Kasumi-1 (cell line): ENCODE measurements around the gene ZC3H12D.
"Not testable (repeated sequence)": the region's sequence is repeated elsewhere in the genome, so short reads cannot be mapped to it uniquely, and the experiment has no call there.

ENCODE experiments used
- DNase-seq, 2 experiments: peaks; one replicate each; lab custom pipeline; 2025; lab: John Stamatoyannopoulos, UW

Gene ZC3H12D

DNA sequence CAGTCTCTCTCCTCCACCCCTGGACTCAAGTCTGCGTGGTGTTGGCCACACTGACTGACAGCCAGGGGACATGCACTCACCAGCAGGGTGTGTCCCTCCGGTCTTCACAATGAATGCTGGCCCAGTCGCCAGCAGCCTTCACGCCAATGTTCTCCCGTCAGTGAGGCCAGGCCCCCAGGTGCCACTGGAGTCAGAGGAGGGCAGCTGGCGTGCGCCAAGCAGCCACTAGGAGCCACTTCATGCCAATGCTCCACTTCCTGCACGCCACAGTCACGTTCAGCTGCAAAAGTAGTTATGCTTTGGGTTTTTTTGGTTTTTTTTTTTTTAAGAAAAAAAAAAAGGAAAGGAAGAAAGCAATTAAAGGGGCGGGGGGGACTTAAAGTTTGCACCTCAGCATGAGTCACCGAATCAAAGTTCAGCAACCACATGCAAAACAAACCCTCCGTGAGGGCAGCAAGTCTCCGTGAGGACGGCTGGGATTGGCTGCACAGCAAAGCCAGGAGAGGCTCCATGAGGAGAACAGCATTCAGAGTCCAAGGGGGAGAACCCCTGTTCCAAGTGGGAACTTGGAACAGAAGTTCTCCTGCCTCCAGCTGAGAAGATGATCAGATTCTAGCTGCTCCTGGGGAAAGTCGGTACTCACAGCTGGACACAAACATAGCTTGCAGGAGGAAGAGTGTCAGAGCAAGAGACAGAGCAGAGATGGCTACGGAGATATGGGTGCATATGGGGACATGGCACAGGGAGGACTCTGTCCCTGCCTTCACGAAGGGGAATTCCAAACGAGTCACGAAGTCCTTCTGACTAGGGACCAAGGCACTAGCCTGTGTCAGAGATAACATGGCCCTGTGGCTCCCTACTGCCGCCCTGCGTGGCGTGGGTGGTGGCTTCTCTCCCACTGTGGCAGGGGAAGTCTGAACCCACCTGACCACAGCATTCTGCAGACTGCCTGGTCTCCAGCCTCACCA is at the start of gene ZC3H12D:
Gene ZC3H12D (minus strand): TSS at position 282 of the 968 bp plus-strand sequence. CDS start 10,471 bp downstream, outside the sequence.
- no peak for DNase-seq

DNA sequence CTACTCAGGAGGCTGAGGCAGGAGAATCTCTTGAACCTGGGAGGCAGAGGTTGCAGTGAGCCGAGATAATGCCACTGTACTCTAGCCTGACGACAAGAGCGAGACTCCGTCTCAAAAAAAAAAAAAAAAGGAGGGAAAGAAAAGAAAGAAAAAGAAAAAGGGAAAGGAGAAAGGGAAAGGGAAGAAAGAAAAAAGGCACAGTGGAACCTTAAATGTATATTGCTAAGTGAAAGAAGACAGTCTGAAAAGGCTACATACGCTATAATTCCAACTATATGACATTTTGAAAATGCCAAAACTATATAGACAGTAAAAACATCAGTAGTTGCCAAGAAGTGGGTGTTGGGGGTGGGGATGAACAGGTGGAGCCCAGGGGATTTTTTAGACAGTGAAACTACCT is 44.8 kb upstream of the ZC3H12D start:
- DNase-seq = no peak

DNA sequence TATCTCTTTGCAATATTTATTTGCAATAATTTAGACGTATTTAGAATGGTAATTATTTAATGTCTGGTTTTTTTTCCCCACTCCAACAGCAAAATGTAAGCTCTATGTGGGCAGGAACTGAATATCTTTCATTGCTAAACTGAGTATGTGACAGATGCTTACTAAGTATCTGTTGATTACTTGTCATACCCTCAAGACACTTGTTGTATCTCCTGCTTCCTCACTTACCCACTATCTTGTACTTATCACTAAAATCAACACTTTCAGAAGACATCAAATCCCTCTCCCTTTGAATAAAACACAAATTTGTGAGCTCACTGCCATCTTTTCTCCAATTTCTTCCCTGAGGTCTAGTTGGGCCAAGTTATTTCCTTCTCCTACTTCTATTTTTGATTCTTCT is 30.7 kb upstream of the ZC3H12D start:
- DNase-seq = no peak

DNA sequence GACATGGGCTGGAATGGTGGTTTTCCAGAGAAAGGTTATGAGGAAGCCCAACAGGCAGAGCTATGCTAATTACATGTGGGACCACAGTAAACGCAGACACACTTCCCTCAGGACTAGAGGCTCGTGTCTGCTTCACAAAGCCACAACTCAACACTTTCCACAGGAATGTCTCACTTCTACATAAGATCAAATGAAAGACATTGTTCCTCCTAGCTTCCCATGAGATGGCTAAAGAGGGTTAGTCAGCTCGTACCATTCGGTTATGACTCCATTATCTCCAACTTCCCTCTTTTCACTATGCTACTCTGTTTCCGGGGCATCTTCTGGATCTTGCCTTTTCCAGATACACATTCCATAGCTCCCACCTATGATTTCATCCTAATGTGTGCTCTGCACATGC is 29.1 kb upstream of the ZC3H12D start:
- peak in 1 of 2 experiments; percentile 9 for DNase-seq

DNA sequence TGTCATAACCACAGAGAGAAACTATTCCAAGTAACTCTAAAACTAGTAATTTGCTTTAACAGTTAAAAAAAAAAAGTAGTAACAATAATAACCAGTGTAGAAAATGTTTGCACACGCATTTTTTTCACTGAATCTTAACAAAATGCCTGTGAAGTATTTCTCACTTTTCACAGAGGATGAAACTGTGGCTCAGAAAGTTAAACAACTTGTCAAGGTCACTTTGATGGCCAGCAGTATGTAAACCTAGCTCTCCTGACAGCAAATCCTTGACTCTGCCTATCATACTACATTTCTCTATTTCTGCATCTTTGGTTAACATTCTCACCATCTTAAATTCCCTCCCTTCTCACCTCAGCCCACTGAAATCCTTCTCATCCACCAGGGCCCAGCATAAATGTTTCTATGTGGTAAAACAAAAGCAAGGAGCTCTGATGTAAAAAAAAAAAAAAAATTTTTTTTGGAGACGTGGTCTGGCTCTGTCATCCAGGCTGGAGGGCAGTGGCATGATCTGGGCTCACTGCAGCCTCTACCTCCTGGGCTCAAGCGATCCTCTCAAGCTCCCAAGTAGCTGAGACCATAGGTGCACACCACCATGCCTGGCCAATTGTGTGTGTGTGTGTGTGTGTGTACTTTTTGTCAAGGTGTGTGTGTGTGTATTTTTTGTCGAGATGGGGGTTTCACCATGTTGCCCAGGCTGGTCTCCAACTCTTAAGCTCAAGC is 26.1 kb upstream of the ZC3H12D start:
- DNase-seq = no peak

DNA sequence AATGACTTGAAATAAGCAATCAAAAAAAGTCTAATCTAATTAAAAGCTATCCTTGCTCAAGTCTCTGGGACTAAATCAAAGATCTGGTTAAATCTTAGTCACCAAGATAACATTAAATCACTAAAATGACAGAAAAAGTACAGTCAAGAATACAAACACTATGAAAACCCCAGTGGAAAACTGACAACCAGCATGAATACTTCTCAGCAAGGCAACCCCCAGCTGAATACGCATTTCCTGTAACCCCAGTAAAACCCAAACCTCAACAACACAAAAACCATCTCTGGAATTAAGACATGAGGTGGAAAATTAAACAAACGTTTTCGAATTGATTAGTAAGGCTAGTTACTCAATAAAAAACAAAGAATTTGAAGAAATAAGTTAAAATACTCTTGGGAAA is 23.7 kb upstream of the ZC3H12D start:
- no peak for DNase-seq

DNA sequence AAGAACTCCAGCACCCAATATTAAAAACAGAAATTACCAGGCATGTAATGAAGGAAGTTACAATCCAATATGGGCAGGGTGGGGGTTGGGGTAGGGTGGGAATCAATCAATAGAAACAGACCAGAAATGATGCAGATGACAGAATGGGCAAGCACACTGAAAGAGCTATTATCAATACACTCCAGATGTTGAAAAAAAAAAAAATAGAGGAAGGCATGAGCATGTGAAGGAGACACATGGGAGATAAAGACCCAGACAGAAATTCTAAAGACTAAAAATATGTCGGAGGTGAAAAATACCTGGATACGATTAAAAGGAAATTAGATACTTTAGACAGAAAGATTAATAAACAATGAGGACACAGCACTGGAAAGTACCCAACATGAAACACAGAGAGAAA is 19.1 kb upstream of the ZC3H12D start:
- no peak for DNase-seq

DNA sequence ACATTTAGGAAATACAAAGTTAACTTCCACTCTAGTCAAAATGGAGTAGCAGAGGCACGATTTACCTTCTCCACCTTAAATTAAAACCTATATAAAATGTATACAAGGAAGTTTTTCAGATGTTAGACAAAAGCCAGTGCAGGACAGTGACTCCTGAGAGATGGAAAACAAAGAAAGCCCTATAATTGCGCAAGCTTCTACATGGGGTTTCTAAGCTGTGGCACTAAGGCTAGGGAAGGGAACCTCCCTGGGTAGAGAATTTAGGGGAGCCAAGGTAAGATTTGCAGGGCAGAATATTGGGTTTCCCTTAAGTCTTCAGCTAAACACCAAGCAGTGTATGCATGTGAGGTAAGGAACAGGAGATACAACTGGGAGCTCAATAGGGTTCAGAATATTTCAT is 18.5 kb upstream of the ZC3H12D start:
- DNase-seq = no peak

DNA sequence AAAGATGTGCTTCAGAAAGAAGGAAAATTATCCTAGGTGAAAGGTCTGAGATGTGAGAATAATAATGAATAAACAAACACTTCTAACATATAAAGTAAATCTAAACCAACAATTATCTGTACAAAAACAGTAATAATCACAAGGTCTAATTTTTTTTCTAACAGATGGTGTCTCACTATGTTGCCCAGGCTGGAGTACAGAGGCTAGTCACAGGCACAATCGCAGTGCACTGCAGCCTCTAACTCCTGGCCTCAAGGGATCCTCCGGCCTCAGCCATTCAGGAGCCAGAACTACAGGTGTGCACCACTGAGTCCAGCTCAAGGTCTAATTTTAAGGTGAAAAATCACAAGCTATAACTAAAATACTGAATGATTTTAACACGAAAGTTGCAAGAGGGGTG is 17.0 kb upstream of the ZC3H12D start:
- DNase-seq = no peak

DNA sequence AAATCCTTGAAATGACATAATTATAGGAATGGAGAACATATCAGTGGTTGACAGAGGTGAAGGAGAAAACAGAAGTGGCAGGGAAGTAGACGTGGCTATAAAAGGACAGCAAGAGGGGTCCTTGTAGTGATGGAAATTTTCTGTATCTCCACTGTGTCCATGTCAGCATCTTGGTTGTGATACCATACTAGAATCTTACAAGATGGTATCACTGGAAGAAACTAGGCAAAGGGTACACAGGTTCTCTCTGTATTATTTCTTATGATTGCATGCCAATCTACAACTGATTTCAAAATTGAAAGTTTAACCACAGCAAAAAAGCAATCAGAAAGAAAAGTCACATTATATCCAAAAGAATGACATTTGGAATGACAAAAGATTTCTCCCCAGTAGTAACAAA is 16.4 kb upstream of the ZC3H12D start:
- no peak for DNase-seq

DNA sequence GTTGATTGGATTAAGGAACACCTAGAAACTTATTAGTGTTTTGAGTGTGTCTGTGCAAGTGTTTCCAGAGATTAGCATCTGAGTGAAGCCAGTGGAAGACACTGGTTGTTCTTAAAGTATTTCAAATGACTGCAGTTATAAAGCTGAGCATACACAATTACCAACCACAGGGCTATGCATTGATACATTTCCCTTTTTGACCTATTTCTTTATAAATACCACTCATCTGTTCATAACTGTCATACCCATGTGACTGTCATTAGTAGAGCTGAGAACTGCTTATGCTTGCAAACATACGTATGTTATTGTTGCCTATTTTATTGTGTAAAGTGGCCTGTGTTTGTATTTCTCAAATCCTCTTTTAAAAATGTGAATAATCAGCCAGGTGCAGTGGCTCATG is 15.3 kb upstream of the ZC3H12D start:
- DNase-seq = no peak

DNA sequence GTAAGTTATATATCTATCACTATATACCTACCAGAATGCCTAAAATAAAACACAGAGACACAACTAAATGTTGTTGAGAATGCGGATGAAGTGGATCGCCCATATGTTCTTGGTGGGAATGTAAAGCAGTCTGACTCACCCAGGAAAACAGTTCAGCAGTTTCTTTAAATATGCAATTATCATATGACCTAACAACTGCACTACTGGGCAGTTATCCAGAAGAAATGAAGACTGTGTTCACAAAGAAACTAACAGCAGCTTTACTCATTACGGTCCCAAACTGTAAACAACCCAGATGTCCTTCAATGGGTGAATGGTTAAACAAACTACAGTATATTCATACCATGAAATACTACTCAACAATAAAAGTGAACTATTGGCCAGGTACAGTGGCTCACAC is 14.3 kb upstream of the ZC3H12D start:
- DNase-seq = no peak

DNA sequence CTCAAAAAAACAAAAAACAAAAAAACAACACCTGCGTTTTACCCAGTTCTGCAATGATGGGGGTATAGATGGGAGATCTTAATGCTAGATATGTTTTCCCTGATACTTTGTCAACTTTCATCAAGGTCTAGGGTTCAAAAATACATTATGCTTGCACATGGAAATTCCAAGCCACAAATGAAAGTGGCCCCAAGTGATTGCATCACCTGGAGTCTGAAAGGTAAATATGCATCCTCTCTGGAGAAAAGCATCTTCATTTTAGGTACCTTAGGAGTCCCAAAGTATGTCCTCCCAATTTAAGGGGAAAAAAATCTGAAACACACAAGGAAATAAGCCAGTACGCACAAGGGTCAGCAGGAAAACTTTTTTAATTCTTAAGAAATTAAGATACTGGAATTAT is 12.6 kb upstream of the ZC3H12D start:
- DNase-seq = no peak

DNA sequence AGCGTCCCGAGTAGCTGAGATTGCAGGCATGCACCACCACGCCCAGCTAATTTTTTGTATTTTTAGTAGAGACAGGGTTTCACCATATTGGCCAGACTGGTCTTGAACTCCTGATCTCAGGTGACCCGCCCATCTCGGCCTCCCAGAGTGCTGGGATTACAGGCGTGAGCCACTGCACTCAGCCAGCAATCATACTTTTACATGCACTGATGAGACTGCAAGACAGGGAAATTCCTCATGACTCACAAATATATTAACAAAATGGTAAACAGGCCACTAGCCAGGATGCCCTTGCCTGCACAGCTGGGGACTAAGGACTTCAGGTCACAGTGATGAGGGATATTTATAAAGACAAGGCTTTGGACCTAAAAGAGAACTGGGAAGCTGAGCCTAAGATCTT is 11.8 kb upstream of the ZC3H12D start:
- DNase-seq = not testable (repeated sequence)

DNA sequence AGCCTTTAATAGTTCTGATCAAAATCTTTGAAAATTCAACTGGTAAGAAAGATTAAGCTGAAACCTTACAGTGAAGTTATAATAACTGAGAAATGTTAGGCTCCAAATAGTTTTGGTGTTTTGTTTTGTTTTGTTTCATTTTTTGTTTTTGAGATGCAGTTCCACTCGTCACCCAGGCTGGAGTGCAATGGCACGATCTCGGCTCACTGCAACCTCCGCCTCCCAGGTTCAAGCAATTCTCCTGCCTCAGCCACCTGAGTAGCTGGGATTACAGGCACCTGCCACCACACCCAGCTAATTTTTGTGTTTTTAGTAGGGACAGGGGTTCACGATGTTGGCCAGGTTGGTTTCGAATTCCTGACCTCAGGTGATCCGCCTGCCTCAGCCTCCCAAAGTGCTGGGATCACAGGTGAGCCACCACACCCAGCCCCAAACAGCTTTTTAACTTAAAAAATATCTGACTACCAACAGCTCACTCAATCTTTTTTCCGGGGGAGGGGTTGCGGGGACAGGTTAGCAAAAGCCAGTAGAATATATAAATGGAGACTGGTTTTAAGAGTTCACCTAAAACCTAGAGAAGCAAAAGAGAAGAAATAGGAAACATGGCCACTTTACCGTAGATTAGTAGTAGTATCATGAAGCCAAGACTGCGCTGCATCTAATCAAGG is 10.7 kb upstream of the ZC3H12D start:
- not testable (repeated sequence) for DNase-seq

DNA sequence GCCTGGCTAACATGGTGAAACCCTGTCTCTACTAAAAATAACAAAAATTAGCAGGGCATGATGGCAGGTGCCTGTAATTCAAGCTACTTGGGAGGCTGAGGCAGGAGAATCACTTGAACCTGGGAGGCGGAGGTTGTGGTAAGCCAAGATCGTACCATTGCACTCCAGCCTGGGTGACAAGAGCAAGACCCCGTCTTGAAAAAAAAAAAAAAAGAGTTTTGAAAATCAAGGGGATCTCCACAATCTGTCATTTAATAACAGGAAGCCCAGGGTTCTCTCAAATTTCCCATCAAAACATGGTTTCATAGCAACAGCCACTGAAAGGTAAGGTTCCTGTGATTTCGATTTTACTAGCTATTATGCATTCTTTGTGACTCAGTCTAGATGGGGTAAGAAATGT is 10.0 kb upstream of the ZC3H12D start:
- not testable (repeated sequence) for DNase-seq

DNA sequence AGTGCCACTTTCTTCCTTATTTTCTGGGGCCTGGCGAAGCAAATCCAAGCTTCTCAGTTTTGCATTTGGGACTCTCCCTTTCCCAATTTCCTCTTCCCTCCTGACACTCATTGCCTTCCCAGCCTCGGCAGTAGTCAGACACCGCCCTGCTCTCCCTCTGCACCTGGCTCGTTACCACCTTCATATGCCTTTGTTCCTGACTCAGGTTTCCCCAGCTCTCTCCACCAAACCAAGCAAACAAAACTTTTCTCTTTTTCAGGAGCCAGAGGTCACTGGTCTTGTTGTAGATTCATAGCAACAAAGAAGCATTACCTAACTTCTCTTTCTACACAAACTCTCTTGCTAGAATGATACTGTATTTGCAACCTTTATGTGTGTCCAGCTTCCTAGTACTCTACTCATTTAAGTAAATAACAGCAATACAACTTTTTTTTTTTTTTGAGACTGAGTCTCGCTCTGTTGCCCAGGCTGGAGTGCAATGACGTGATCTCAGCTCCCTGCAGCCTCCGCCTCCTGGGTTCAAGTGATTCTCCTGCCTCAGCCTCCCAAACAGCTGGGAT is 9.0 kb upstream of the ZC3H12D start:
- DNase-seq = no peak

DNA sequence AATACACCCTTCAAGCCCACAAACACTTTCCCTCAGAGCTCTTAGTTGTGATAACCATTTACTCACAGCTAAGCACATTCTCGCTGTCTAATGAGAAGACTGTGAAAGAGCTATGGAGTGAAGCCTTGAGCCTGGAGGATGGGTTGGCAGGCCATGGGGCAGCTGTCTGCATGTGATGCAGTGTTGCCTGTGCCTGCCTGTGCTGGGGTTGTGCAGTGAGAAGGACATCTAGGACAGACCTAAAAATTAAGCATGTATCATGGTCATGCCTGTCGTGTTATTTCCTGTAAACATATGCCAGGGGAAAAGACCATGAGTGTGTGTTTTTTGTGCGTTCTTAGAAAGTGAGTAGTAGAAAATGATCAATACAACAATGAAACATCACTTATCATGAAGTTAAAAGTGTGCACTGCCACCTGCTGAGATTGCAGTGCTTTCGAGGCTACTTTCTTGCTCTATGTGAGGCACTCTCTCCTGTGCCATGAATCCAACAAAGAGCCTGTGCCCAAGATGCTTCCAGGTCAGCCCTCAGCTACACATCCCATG is 8.1 kb upstream of the ZC3H12D start:
- DNase-seq = no peak

DNA sequence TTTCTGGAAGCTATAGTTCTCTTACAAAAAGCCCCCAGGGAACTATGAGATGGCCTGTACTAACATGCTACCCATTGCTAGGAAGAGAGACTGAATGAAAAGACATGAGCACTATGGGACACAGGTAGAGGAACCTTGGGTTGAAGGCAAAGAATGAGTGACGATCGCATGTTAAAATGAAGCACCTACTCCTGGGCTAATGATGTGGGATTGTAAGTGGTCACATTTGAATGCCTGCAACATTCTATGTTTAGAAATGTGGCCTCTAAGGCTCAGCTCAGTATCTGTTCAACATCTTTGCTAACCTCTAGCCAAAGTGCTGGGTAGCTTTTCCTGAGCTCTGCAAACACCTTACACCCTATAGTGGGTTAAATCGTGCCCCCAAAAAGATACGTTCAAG is 5.2 kb upstream of the ZC3H12D start:
- DNase-seq = no peak

DNA sequence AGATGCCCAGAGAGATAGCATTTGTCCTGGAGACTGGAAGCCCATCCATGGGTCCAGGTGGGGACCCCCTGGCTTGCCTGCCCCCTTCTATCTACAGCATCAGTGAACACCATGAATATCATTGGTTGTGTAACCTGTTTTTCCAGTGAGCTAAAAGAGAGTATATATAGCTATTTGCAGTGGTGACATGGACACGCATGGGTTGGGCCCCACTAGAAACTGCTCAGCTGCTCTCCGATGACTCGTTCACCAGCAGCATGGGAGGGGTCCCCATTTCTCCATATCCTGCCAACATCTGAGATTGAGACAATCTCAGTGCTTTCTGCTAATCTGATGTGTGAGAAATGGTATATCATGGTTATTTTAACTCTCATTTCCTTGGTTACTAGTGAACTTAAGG is 4.0 kb upstream of the ZC3H12D start:
- DNase-seq = no peak

DNA sequence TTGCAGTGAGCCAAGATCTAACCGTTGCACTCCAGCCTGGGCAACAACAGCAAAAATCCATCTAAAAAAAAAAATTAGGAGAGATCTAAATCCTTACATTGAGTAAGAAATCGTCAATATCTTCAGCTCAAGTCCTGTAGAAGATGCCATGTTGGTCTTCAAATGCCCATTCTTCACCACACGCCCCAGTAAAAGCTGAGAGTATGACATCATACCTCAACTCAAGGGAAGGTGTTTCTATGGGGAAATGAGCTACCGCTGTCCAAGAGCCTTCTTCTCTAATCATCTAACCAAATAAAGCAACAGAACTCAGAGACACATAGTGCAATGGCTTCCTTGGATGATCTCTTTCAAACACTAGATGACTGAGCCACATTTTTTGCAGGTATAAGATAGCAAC is 2.5 kb upstream of the ZC3H12D start:
- no peak for DNase-seq
